ENCODE results near the gene ABHD11. TPM values are rescaled to one million over a fixed set of nuclear protein-coding genes. Genes with fewer than 3 reads are reported as not detected.
"Not testable (repeated sequence)": the region's sequence is repeated elsewhere in the genome, so short reads cannot be mapped to it uniquely, and the experiment has no call there.

Gene ABHD11
- 7.5 TPM for polyA plus RNA-seq (2012; ENCODE audit: low read depth, missing spikeins)

DNA sequence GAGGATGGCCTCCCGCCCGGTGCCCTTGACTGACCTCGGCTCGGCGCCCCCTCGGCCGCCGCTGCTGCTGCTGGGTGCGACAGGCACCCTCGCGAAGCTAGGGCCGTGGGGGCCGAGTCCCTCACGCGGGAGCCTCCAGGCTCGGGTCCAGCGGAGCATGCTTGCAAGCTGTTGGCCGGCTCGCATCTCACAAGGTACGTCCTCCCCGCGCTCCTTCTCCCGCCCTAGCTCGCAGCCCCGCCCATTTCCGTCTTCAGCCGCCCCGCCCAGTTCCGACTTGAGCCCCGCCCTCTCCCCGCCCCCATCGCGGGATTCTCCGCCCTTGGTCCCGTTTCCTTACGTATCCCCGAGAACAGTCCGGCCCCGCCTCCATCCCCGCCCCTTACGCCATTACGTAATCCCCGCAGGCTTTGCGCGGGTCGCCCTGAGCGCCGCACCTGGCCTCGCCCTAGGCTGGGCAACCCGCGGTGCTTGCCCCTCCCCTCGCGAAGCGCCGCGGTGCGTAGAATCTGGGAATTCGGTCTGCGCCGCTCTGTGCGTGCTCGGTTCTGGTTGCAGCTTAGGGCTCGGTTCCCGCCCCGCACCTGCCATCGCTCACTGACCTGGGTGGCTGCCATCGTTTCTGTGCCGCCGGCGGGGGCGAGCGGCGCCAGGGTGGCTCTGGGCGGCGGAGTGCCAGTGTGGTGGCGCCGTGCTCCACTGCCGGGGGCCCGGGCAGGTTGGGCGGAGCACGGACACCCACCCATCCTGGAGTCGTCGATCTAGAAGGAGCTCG is at the start of gene ABHD11:
TSS of gene ABHD11 (minus strand) at position 191 of the 775 bp plus-strand sequence. CDS start at position 159, 32 bp downstream.
- FAIRE-seq, result peak; percentile 98

DNA sequence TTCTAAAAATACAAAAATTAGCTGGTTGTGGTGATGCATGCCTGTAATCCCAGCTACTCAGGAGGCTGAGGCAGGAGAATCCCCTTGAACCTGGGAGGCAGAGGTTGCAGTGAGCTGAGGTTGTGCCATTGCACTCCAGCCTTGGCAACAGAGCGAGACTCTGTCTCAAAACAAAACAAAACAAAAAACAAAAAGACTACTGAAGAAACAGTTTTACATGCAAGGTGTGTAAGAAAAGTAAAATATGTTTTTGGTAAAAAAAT is 49.1 kb upstream of the ABHD11 start:
- FAIRE-seq, result not testable (repeated sequence)

More for the DNA sequence above, at the start of gene ABHD11:
- TF ChIP-seq POU2F2 (IDR thresholded peaks at IDR 0.05; ENCODE audit: low read depth, low read length), result no peak
- TF ChIP-seq POLR2A (IDR thresholded peaks at IDR 0.05; ENCODE audit: low read depth, low read length), result peak; percentile 56; the same call in 1 of the 2 replicates
- TF ChIP-seq SPI1 (IDR thresholded peaks at IDR 0.05; ENCODE audit: low read depth, low read length), result no peak
- no peak for TF ChIP-seq PAX5 (IDR thresholded peaks at IDR 0.05; ENCODE audit: insufficient read depth, low read length, severe bottlenecking)
- no peak for TF ChIP-seq TAF1 (IDR thresholded peaks at IDR 0.05; ENCODE audit: low read depth, low read length)
- peak; percentile 75 for TF ChIP-seq POLR2AphosphoS5 (IDR thresholded peaks at IDR 0.05; ENCODE audit: low read depth, low read length)
- DNase-seq (ENCODE audit: insufficient read length, low spot score), result peak; percentile 97

DNA sequence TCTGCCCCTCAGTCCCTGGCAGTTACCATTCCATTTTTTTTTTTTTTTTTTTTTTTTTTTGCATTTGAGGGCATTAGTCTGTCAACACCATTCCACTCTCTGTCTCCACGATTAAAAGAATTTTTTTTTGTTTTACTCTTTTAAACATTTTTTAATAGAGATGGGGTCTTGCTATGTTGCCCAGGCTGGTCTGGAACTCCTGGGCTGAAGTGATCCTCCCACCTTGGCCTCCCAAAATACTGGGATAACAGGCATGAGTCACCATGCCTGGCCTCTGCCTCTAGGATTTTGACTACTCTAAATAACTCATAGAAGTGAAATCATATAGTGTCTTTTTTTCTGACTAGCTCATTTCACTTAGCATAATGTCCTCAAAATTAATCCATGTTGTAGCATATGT is 48.0 kb upstream of the ABHD11 start:
- no peak for FAIRE-seq
- no peak for DNase-seq (ENCODE audit: insufficient read length, low spot score)
- TF ChIP-seq PAX5 (IDR thresholded peaks at IDR 0.05; ENCODE audit: insufficient read depth, low read length, severe bottlenecking), result no peak
- TF ChIP-seq POLR2A (IDR thresholded peaks at IDR 0.05; ENCODE audit: low read depth, low read length), result no peak
- TF ChIP-seq SPI1 (IDR thresholded peaks at IDR 0.05; ENCODE audit: low read depth, low read length), result no peak

More for the DNA sequence above, 49.1 kb upstream of the ABHD11 start:
- not testable (repeated sequence) for DNase-seq (ENCODE audit: insufficient read length, low spot score)

DNA sequence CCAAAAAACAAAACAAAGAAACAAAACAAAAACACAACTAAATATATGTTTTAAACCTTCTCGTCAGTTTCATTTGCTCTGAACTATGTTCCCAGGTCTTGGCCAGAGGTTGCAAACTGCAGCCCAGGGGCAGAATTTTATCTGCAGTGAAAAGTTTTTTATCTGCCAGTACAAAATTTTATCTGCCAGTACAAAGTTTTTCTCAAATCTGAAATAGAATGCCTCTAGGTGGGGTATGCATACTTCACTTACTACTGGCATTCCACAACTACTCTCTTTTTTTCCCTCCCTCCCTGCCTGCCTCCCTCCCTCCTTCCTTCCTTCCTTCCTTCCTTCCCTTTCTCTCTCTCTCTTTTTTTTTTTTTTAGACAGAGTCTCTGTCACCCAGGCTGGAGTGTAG is 40.9 kb upstream of the ABHD11 start:
- FAIRE-seq, result no peak
- TF ChIP-seq SPI1 (IDR thresholded peaks at IDR 0.05; ENCODE audit: low read depth, low read length), result no peak
- TF ChIP-seq POLR2AphosphoS5 (IDR thresholded peaks at IDR 0.05; ENCODE audit: low read depth, low read length), result no peak
- TF ChIP-seq POU2F2 (IDR thresholded peaks at IDR 0.05; ENCODE audit: low read depth, low read length), result no peak
- TF ChIP-seq TAF1 (IDR thresholded peaks at IDR 0.05; ENCODE audit: low read depth, low read length), result no peak
- TF ChIP-seq PAX5 (IDR thresholded peaks at IDR 0.05; ENCODE audit: insufficient read depth, low read length, severe bottlenecking), result no peak
- no peak for TF ChIP-seq POLR2A (IDR thresholded peaks at IDR 0.05; ENCODE audit: low read depth, low read length)
- no peak for DNase-seq (ENCODE audit: insufficient read length, low spot score)

DNA sequence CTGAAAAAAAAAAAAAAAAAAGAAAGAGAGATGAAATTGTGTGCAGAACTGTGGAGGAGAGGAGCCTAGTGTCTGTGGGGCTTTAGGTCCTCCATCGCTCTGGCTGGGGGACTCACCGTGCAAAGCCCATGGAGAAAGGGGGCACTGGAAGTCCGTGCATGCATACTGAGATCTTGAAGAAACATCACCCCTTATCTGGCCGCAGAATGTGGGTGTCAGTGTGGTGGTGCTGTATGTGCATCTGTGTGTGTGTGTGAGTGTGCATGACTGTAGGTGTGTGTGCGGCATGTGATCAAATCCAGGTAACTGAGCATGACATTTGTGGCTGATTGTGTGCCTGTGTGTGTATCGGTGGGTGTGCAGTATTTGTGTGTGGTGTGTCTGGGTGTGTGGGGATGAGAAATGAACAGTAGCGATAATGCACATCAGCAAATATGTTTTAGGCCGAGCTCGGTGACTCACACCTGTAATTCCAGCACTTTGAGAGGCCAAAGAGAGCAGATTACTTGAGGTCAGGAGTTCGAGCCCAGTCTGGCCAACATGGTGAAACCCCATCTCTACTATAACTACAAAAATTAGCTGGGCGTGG is 40.3 kb upstream of the ABHD11 start:
- TF ChIP-seq POLR2AphosphoS5 (IDR thresholded peaks at IDR 0.05; ENCODE audit: low read depth, low read length), result no peak
- TF ChIP-seq SPI1 (IDR thresholded peaks at IDR 0.05; ENCODE audit: low read depth, low read length), result no peak
- no peak for TF ChIP-seq POLR2A (IDR thresholded peaks at IDR 0.05; ENCODE audit: low read depth, low read length)
- no peak for TF ChIP-seq TAF1 (IDR thresholded peaks at IDR 0.05; ENCODE audit: low read depth, low read length)
- TF ChIP-seq PAX5 (IDR thresholded peaks at IDR 0.05; ENCODE audit: insufficient read depth, low read length, severe bottlenecking), result no peak
- no peak for TF ChIP-seq POU2F2 (IDR thresholded peaks at IDR 0.05; ENCODE audit: low read depth, low read length)
- FAIRE-seq (no peak), DNase-seq (ENCODE audit: insufficient read length, low spot score) (no peak)

DNA sequence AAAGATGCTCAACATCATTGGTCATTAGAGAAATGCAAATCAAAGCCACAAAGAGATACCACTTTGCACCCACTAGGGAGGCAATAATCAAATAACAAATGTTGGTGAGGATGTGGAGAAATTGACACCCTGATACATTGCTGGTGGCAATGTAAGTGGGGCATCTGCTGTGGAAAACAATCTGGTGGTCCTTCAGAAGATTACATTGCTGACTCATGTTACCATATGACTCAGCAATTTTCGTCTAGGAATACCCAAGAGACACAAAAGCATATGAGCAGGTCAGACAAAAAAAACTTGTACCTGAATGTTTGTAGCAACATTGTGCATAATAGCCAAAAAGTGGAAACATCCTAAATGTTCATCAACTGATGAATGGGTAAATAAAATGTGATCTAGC is 36.3 kb upstream of the ABHD11 start:
- no peak for TF ChIP-seq PAX5 (IDR thresholded peaks at IDR 0.05; ENCODE audit: insufficient read depth, low read length, severe bottlenecking)
- no peak for TF ChIP-seq TAF1 (IDR thresholded peaks at IDR 0.05; ENCODE audit: low read depth, low read length)
- TF ChIP-seq POLR2AphosphoS5 (IDR thresholded peaks at IDR 0.05; ENCODE audit: low read depth, low read length), result no peak
- no peak for TF ChIP-seq SPI1 (IDR thresholded peaks at IDR 0.05; ENCODE audit: low read depth, low read length)
- TF ChIP-seq POU2F2 (IDR thresholded peaks at IDR 0.05; ENCODE audit: low read depth, low read length), result no peak
- no peak for TF ChIP-seq POLR2A (IDR thresholded peaks at IDR 0.05; ENCODE audit: low read depth, low read length)
- DNase-seq (ENCODE audit: insufficient read length, low spot score) (no peak), FAIRE-seq (no peak)

- no peak for TF ChIP-seq POLR2A (IDR thresholded peaks at IDR 0.05; ENCODE audit: low read depth, low read length)
- no peak for TF ChIP-seq SPI1 (IDR thresholded peaks at IDR 0.05; ENCODE audit: low read depth, low read length)
- TF ChIP-seq TAF1 (IDR thresholded peaks at IDR 0.05; ENCODE audit: low read depth, low read length), result no peak
- TF ChIP-seq PAX5 (IDR thresholded peaks at IDR 0.05; ENCODE audit: insufficient read depth, low read length, severe bottlenecking), result no peak
- TF ChIP-seq POU2F2 (IDR thresholded peaks at IDR 0.05; ENCODE audit: low read depth, low read length), result no peak
- TF ChIP-seq POLR2AphosphoS5 (IDR thresholded peaks at IDR 0.05; ENCODE audit: low read depth, low read length), result no peak
- DNase-seq (ENCODE audit: insufficient read length, low spot score) (no peak), FAIRE-seq (no peak)
Observed at GRCh38 chr7:73773700-73774517, 35.3 kb upstream of the ABHD11 start.

DNA sequence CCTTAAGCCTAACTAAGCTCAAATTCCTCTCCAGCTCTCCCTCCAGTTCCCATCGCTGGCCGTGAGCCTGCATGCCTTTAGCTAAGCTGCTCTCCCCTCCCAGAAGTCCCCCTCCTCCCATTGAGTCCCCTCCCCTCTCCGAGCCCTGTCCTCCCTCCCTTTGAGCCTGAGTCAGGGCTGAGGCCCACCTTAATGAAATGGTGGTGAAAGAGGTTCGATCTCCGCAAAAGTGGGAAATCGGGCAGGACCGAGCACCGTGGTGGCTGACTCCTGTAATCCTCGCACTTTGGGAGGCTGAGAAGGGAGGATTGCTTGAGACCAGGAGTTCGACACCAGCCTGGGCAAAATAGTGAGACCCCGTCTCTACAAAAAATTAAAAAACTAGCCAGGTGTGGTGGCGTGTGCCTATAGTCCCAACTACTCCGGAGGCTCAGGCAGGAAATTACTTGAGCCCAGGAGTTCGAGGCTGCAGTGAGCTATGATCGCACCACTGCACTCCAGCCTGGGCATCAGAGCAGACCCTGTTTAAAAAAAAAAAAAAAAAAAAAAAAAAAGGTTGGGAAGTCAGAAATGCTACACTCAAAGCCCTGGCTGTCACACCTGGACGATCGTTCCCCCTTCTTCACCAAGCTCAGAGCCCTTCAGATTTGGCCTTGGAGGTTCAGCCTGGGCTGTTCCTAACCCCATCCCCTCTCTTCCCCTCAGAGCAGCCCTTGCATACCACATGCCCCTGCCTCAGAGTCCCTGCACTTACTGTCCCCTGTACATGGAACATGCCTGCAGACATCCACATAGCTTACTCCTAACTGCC is 32.5 kb upstream of the ABHD11 start:
- no peak for DNase-seq (ENCODE audit: insufficient read length, low spot score)
- TF ChIP-seq POLR2A (IDR thresholded peaks at IDR 0.05; ENCODE audit: low read depth, low read length), result no peak
- TF ChIP-seq POU2F2 (IDR thresholded peaks at IDR 0.05; ENCODE audit: low read depth, low read length), result no peak
- no peak for TF ChIP-seq PAX5 (IDR thresholded peaks at IDR 0.05; ENCODE audit: insufficient read depth, low read length, severe bottlenecking)
- TF ChIP-seq SPI1 (IDR thresholded peaks at IDR 0.05; ENCODE audit: low read depth, low read length), result no peak
- no peak for TF ChIP-seq POLR2AphosphoS5 (IDR thresholded peaks at IDR 0.05; ENCODE audit: low read depth, low read length)
- TF ChIP-seq TAF1 (IDR thresholded peaks at IDR 0.05; ENCODE audit: low read depth, low read length), result no peak
- no peak for FAIRE-seq

All from GM12891 (cell line).